HG02610 (cell line): ENCODE results near the gene BANK1.
A peak's percentile ranks its signal among the peaks of the same experiment; 100 is the strongest.

Experiments used
- ATAC-seq: cut with Tn5 transposase; IDR thresholded peaks from one replicate; pipeline ENCODE4 v1.9.1; 2021; ENCODE audit warnings: mild to moderate bottlenecking, moderate library complexity; ENCODE audit not compliant: unreplicated experiment

Gene BANK1

DNA sequence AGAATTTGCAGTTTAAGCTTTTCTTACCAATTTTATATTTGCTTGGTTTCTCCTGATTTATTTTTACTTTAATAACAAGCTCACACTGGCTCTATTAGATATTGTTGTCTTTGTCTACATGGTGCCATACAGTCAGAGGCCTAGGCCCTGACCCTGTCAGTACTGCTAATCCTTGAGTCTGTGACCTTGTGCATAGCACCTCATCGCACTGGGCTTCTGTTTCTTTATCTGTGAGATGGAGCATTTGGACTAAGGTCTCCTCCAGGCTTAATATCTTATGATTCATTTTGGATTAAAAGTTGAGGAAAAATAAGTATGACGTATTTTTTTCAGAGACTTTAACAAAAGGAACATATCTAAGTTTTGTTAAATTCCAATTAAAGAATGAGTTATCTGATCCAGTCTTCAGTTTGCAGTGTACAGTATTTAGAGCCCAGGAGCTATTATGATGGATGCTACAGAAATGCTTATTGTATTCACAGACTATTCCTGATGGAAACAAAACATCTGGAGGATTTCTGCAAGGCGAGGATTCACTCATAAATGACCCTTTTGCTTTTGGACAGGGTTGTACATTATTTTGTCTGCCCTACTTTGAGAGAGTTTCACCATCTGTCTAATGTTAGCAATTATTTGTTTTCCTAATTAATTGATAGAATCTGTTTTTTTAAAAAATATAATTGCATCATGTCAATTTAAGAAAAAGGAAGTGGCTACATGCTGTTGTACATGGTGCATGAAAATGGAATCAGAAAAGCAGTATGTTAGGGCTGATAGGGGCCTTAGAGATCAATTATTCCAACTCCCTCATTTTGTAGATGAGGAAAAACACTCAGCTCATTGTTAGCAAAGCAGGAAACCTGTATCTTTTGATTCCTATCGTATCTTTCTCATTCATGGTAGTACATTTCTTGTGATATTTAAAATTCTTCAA, 203.6 kb downstream of the BANK1 start:
- no peak for ATAC-seq

DNA sequence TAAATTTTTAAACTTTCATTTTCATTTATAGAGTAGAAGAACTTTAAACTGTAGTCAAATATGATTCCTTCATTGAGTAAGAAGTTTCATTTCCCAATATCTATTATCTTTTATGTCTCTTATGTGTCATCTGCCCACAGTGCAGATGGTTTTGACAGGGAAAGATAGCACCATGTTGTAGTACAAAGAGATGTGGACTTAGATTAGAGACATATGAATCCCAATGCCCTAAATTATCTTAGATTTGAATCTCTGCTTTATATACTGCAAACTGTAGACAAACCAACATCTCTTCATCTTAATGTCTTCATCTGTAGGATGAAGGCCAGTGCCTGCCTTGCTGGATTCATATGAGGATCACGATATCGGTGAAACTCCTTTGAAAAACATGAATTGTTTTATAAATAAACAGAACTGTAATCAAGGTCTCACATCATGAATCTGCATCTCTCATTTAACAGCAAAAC, 217.5 kb downstream of the BANK1 start:
- peak; percentile 98 for ATAC-seq

DNA sequence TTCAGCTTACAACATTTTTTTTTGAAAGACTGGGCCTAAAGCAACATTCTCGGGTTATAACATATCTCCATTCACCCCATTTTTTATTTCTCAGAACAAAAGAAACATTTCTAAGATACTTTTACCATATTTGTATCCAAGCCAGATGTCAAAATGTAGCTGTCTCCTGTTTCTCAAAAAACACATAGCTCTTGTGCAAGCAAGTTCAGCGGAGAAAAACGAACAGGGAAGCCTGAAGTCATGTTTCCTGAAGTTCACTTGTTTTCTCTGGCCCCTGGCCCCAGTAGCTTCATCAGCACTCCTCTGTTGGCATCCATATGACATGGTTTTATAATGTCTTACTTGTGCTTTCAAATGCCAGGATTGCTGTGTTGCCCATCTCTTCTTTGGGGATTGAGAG, 218.2 kb downstream of the BANK1 start:
- no peak for ATAC-seq

DNA sequence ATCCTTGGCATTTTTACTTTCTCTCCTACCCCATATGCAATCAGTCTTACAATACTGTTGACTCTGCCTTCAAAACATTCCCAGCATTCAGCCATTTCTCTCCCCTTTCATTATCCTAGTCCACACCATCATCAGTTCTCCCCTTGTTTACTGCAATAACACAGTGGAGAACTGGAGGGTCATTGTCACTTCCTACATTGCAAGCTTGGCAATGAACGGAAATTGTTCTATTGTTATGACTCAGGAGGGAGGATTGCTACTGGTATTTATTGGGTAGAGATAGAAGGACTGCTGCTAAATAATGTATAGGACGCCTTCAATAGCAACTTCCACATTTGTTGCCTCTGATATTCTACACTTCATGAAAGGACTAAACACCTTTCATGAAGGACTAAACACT, 231.8 kb downstream of the BANK1 start:
- no peak for ATAC-seq

DNA sequence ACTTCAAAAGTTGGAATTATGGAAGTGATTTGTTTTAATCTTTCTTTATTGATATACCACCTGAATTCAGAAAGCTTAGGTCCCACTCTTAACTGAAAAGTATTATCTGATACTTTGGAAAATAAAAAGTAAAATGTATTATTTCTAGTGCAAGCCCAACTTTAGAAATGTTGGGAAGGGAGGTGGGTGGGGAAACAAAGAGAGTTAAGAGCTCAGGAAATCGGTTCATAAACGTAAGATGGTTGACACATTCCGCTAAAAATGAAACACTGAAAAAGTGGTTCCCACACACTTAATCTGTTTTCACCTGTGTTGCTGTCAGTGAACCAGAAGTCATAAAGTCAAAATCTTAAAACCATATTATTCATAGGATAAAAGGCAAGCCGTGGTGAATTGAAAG, 237.4 kb downstream of the BANK1 start:
- no peak for ATAC-seq

DNA sequence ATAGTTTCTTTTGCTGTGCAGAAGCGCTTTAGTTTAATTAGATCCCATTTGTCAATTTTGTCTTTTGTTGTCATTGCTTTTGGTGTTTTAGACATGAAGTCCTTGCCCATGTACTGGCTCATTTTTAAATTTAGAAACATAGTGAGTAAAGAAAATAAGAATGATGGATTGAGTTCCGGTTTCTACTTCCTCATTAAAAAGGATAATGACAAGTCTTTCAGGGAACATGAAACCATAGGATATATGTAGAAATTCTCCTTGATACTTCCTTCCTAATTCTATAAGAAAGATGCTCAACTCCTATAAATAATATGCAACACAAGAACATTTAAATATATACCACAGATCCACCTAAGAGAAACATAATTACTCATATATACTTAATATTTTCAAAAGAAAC, 240.9 kb downstream of the BANK1 start:
- ATAC-seq: no peak

DNA sequence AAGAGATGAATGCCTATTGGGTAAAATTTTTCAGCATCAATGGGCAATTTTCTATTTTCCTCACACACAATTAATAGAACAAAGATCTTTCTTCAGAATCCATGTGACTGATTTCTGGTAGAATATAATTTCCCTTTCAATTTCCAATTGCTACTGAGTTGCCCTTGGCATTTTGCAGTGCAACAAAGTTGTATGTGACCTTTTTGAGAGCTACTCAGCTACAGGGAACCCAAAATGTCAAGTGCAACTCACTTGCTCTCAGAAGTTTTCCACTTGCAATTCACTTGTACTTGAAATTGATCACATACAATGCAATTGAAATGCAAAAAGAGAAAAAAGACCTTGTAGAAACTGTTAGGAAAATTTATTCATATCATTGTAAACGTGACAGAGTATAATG, 245.5 kb downstream of the BANK1 start:
- no peak for ATAC-seq

DNA sequence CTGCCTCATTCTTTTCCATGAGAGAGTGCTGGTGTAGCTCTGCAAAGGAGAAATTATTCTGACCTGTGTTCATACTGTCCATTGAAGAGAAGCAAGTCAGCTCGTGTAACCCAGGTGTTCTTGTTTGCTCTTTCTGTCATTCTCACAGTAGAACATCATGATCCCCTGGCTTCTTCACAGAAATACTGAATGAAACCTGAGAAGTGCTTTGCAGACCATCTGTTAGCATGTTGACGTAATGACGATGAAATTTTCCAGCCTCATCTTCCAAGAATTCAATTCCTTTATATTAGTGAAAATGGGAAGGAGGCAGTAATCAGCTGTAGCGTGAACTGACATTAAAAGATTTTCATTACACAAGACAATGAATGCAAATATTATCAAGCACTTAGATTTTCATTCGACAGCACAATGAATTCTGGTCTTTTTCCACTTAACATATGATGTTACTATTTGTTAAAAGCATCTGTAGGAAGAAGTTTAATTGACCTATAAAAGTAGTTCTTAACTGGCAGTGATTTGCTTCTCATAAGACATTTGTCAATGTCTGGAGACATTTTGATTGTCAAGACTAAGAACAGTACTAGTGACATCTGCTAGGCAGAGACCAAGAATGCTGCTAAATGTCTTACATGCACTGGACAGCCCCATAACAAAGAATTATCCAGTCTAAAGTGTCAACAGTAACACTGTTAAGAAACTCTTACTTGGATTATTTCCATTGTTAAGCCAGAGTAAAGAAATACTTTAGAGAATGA, 246.3 kb downstream of the BANK1 start:
- no peak for ATAC-seq

DNA sequence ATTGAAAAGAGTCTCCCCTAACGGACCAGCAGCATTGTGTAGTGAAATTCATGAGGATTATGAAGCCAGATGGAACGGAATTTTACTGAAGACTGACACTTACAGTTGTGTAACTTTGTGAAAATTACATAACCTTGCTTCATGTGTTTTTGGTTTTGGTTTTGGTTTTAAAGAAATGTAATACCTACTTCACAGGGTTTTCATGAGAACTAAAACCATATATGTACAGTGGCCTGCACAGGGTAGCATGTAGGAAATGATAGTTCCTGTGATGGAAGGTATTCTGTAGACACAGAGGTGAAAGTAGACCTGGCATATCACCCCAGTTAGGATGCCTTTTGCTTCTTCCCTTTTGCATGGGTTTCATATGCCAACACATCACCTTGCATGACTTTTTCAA, 247.0 kb downstream of the BANK1 start:
- no peak for ATAC-seq

DNA sequence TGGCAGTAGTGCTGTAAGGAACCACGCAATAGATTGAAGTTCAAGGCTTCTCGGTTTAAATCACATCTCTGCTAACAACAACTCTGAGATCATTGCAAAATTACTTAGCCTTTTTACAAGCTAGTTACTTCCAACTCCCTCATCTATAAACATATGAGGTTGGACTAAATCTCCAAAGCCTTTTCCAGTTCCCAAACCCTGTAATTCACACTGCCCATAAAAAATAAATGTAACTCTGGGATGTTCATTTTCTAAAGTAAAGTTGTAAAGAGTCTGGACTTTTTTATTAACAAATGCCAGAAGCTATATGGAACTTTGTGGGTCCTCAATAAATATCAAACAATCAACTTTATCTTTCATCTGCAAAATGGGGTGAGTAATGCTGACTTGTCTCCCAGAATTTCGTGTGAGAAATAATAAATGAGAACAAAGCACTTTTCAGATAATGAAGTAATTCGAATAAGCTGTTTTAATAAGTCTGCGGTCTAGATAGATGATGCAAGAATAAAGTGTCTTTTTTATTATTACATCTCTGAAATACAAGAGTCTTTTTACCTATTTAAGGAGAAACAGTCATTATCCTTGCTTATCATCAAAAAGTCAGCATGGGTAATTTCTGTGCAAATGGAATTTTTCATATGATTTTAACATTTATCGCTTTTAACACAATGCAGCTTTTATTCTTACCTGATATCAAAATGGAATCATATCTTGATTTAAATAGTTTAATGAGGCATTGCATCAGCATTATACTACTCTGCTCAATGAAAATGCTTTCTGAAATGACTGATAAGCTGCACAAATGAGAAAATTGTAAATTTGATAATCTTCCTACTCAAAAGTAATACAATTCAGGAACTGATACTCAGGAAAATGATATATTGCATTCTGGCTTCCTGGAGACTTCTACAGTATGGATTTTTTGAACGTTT, 252.6 kb downstream of the BANK1 start:
- ATAC-seq: no peak

DNA sequence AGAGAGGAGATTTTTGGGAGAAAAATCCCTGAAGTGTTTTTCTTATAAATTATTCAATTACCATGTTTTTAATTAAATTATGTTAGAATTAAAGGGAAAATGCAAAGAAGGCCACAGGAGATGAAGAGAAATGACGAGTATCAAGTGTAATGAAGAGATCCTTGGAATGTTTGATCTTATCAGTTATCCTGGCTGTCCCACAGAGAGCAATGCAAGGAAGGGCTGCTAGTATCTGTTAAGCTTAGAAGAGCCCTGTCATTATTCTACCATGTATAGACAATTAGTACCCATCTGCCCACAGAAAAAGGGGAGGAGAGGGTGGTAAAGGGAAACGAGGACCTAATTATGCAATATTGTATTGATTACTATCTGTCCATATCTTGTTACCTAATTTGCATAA, 257.1 kb downstream of the BANK1 start:
- no peak for ATAC-seq

DNA sequence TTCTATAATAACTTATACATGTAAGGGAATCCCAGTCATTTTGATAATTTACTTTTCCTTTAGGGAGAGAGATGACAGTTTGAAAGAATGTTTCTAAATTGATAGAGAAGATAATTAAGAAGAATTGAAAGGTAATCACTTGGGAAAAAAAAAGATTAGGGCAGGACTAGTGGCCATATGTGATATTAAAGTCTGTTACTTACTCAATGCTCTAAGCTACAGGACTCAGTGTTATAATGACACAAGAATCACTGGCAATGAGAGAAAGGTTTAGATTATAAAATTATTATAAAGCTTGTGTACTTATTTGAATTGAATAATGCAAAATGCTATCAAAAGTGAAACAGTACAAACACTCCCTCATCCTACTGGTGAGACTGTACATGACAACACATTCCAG, 265.3 kb downstream of the BANK1 start:
- no peak for ATAC-seq

DNA sequence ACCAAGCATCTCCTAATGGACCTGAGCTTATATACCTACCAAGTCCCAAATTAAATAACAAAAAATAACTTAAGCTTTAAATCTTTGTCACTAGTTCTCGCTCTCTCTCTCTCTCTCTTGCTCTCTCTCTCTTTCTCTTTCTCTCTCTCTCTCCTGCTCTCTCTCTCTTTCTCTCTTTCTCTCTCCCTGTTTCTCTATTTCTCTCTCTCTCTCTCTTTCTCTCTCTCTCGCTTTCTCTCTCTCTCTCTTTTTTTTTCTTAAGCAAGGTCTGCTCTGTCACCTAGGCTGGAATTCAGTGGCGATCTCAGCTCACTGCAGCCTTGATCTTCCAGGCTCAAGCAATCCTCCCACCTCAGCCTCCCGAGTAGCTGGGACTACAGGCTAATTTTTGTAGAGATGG, 266.6 kb downstream of the BANK1 start:
- ATAC-seq: no peak

DNA sequence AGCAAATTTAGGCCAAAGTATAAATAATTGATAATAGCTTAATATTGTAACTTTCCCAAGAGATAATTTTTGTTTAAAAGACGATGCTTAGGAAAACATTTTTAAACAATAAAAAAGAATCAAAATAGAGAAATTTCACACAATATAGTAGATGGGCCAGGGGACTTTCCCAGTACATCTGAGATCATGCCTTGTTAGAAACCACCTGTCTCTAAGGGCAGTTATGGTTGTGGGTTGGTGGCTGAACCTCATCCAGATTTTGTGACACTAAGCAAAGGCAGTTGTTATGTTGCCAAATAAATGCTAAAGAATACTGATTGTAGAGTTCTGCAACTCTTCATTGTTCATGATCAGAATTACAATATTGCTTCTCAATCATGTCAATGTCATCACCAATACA, 270.6 kb downstream of the BANK1 start:
- ATAC-seq: peak; percentile 93

DNA sequence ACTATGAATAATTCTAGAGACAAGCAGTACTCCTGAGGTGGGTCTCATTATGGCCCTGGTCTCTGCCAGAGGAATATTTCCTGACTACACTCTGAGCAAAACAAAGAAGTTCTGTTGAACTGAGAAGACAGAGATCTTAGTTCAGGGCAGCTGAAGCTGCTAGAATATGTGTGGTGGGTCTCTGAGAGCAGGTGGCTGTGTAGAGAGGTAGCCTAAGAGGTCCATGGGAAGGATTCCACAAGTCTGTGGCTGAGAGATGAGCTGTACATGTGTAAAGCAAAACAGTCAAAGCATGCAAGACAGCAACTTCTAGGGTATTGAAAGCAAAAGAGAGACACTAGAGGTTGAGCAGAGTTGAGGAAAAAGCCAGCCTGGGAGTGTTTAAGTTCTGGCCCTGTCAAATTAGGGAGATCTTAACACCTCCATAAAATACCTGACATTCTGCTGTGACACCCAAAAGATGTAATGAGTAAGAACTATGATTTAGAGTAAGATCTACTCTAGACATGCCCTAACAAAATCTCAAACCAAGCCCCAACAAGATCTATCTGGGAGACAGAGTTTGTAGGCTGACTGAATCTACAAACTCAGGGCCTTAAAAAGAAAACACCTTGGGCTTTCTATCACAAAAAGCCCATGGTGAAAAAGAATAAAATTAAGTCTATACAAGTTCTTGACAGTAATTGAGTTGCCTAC, 274.4 kb downstream of the BANK1 start:
- no peak for ATAC-seq

DNA sequence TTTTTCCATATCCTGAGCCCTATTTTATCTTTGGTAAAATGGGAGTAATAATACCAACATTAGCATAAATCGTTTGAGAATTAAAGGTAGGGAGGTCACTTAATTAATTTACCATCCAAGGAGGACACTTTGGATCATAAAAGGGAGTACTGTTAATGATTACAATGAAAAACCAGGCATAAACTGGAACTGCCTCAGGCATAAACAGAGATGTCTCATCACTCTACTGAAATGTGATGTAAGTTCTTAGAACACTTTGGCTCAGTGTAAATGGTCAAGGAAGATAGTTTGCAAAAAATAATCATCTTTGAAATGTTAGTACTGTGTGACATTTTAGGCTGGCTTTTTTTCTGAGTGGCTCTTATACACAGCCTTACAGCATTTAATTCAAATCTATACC, 286.1 kb downstream of the BANK1 start:
- no peak for ATAC-seq

DNA sequence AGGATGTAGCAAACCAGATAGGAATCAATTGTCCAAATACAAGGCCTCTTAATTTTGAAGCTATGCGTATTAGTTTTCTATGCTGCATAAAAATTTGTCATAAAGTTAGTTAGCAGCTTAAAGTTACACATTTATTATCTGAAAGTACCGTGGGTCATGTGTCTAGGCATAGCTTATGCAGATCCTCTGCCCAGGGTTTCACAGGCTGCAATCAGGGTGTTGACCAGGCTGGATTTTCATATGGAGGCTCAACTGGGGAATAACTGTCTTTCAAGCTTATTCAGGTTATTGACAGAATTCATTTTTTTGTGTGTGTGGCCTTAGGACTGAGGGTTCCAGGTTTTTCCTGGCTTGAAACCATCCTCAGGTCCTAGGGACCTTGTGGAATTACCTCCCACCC, 289.7 kb downstream of the BANK1 start:
- ATAC-seq: no peak

DNA sequence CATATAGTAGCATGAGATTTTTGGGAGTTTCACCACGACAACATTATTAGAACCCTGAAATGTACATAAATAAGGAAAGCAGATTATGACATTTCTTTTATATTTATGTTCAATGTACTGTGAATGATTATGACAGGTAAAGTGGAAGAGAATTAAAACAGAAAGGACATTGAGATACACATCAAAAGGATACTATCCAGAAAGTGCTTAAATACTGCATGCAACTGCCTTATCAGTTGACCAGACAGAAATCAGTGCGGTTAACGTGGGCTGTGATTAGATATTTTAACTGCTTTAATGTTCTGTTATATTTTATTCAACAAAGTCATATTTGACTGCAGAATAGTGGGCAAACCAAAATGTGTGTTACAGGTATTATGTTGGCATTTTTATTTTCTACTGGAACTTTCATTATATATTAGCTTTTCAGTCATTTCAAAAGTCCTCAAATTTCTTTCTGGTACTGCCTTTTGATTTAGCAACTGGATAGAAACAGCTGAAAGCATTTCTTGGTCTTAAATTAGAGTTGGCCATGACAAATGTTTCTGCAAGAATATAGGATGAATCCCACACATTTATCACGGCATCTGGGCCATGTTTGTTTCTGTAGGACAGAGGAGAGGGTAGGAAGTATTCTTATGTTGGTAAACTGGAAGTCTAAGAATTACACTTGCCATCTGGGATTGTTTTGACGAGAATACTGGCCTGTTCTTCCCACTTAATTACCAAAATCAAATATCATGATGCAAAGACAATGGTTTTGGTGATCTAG, 299.5 kb downstream of the BANK1 start:
- no peak for ATAC-seq

DNA sequence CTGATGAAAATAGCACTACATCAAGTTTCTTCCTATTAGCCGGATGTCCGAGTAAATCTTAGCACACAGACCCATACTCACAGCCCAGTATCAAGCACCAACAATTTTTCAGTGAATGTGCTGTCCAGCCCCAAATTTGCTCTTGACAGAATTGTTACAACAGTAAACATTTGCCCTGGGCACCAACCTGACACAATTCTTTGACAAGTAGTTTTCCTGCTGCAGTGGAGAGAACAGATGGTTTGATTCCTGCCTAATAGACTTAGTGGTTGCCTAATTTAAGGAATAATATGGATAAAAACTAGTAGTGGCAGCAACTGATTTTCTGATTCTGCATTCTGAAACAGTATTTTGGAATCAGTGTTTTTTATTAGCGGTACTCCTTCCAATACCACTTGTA, 301.1 kb downstream of the BANK1 start:
- no peak for ATAC-seq

DNA sequence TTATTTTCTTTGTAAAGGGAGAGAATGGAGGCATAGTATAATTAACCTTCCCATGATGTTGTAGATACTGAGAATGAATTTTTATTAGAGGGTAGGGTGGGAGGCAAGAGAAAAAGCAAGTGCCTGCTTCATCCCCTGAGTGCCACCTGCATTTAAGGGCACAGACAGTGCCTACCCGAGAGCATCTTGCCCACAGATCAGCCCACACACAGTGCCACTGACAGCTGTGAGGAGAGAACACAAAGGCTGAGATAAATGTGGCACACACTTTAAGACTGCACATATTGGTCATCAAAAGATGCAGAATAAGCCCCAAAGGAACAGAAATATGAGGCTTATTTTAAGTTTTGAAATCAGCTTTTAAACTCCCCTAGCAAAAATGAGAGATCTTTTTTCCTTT, 304.0 kb downstream of the BANK1 start:
- no peak for ATAC-seq
